Spleen (tissue), 11 donors: Measurements from ENCODE around the gene PARD3. TPM values are rescaled to one million over a fixed set of nuclear protein-coding genes. Genes with fewer than 3 reads are reported as not detected.

Experiments
- DNase-seq: peaks from one replicate; pipeline ENCODE4 v3.0.0-alpha.2; 2020
- H3K27ac ChIP-seq, 8 donors: fragments of 200-600 bp; sonication (generic) in 7 of 8; 1 replicate in 4 of 8; 2 replicates in 4 of 8; pipeline versions ENCODE4 v1.5.0 to v1.8.0; 2016 to 2021; ENCODE audit warnings: inconsistent platforms in 4 of 8, mild to moderate bottlenecking in 4 of 8, moderate library complexity in 1 of 8
- H3K27me3 ChIP-seq, 7 donors: fragments of 200-600 bp; sonication (generic) in 6 of 7; replicated peaks in 1 of 7; 1 replicate in 4 of 7; 2 replicates in 3 of 7; pipeline versions ENCODE4 v1.5.0 to v1.8.0; 2016 to 2021; ENCODE audit warnings: inconsistent platforms in 3 of 7, mild to moderate bottlenecking in 1 of 7
- H3K36me3 ChIP-seq, 6 donors: fragments of 200-600 bp; sonication (generic) in 5 of 6; 1 replicate in 4 of 6; 2 replicates in 2 of 6; pipeline versions ENCODE4 v1.5.0 to v1.8.0; 2016 to 2021; ENCODE audit warnings: inconsistent platforms in 2 of 6
- H3K4me1 ChIP-seq, 6 donors: fragments of 200-600 bp; sonication (generic) in 5 of 6; 1 replicate in 3 of 6; 2 replicates in 3 of 6; pipeline versions ENCODE4 v1.5.0 to v1.8.0; 2016 to 2021; ENCODE audit warnings: inconsistent platforms in 3 of 6
- H3K4me3 ChIP-seq, 8 donors: fragments of 200-600 bp; sonication (generic) in 7 of 8; 1 replicate in 4 of 8; 2 replicates in 4 of 8; pipeline versions ENCODE4 v1.5.0 to v1.8.0; 2016 to 2021; ENCODE audit warnings: inconsistent platforms in 4 of 8, mild to moderate bottlenecking in 4 of 8, moderate library complexity in 2 of 8
- H3K9me3 ChIP-seq, 8 donors: fragments of 200-600 bp; sonication (generic) in 7 of 8; 1 replicate in 4 of 8; 2 replicates in 4 of 8; pipeline versions ENCODE4 v1.5.0 to v1.8.0; 2016 to 2021; ENCODE audit warnings: inconsistent platforms in 4 of 8
- POLR2A ChIP-seq, 3 donors: fragments of 450-650 bp; IDR thresholded peaks; one replicate each; pipeline ENCODE4 v1.5.1; 2017; ENCODE audit warnings: antibody characterized with exemption in 3 of 3, mild to moderate bottlenecking in 1 of 3
- POLR2AphosphoS5 ChIP-seq, 3 donors: sonication (generic); formaldehyde crosslinking; IDR thresholded peaks; one replicate each; pipeline ENCODE4 v1.5.1; 2017; ENCODE audit warnings: antibody characterized with exemption in 3 of 3
- WGBS, 5 donors: extraction: QIAGEN DNeasy Blood & Tissue Kit in 3 of 5; methylation state at CpG; one replicate each; pipeline versions ENCODE4 v1.1.5 to v1.1.7; 2013 to 2018; 5-methylcytosine and 5-hydroxymethylcytosine counted together
- intact Hi-C: fragments of 100-400 bp; cut with DNase I; formaldehyde crosslinking; loops from one replicate; pipeline ENCODE4 v1.15.0; 2023; ENCODE audit warnings: low total_unique reads
- polyA plus RNA-seq, 3 donors: library from polyadenylated mRNA; stranded (reverse); fragments of 200-250 nt; gene quantifications; one replicate each; pipeline ENCODE4 v1.2.1, GENCODE V29; 2013
- total RNA-seq, 7 donors: library from RNA; depleted of rRNA in 3 of 7; stranded (reverse); fragments of >200 nt in 3 of 7; fragmentation: NEBNext Ultra II Directional in 4 of 7; extraction: Animal tissue kit (Norgen Biotek cat#: 25700) in 4 of 7; gene quantifications; one replicate each; pipeline versions ENCODE4 v1.1.0 to v1.2.1, GENCODE V29; 2016 to 2021
- TF ChIP-seq, protein P1 (sequence below), 11 experiments: fragments of 200-600 bp in 7 of 11; fragments of 450-650 bp in 4 of 11; sonication (generic) in 4 of 11; IDR thresholded peaks in 8 of 11; conservative IDR thresholded peaks in 3 of 11; 1 replicate in 7 of 11; 2 replicates in 4 of 11; pipeline versions ENCODE4 v1.4.0 to v1.8.0; 2016 to 2021; ENCODE audit warnings: antibody characterized with exemption in 11 of 11, inconsistent platforms in 4 of 11, mild to moderate bottlenecking in 1 of 11
- donor health status: healthy with polysubstance abuse.
- donor health status: DM: no; HTN: no; CAD: no; lungs with moderate emphysema.
- donor health status: DM: no; HTN: no; CAD: no.
- donor health status: Bipolar disorder and iron deficiency.
- donor health status: healthy.
- donor health status: DM: no; HTN: no; CAD: no.
- donor health status: DM: yes; HTN: yes; CAD: no.

Gene PARD3
- total and polyA plus RNA-seq, 10 donors, result 2.8 to 18.9 (median 10.8) TPM

DNA sequence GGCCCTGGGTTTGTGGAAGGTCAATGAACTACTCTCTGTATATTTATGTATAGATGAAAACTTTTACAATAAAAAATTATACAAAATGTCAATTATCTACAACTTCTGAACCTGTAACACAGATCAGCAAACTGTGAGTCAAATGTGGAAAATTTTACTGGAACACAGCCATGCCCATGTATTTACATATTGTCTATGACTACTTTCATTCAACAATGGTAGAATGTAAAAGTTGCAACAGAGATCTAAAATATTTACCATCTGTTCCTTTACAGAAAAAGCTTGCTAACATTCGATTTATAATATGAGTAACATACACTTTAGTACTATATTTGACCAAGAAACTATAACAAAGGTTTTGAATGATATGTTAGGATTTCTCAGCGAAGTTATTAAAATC is 481.6 kb downstream of the PARD3 start:
- no peak for DNase-seq
- 72 to 94% (median 82%) methylated on average over 2 of the region's 2 CpGs for WGBS, 5 donors

GRCh38 chr10:34327184-34327583 is 487.9 kb downstream of the PARD3 start:
- Histone ChIP-seq H3K27ac (no peak overlapping the region), H3K4me1 (no peaks in the 10 kb centered on the region), H3K4me3 (no peak overlapping the region), H3K36me3 (no peaks in the 10 kb centered on the region), H3K9me3 (no peaks in the 10 kb centered on the region), H3K27me3 (no peaks in the 10 kb centered on the region)
- 71 to 93% (median 87%) methylated on average over 4 of the region's 4 CpGs for WGBS, 5 donors
- no peak for TF ChIP-seq POLR2AphosphoS5 (IDR thresholded peaks at IDR 0.05)
- no peak for TF ChIP-seq POLR2A (IDR thresholded peaks at IDR 0.05)
- TF ChIP-seq, protein P1, sequence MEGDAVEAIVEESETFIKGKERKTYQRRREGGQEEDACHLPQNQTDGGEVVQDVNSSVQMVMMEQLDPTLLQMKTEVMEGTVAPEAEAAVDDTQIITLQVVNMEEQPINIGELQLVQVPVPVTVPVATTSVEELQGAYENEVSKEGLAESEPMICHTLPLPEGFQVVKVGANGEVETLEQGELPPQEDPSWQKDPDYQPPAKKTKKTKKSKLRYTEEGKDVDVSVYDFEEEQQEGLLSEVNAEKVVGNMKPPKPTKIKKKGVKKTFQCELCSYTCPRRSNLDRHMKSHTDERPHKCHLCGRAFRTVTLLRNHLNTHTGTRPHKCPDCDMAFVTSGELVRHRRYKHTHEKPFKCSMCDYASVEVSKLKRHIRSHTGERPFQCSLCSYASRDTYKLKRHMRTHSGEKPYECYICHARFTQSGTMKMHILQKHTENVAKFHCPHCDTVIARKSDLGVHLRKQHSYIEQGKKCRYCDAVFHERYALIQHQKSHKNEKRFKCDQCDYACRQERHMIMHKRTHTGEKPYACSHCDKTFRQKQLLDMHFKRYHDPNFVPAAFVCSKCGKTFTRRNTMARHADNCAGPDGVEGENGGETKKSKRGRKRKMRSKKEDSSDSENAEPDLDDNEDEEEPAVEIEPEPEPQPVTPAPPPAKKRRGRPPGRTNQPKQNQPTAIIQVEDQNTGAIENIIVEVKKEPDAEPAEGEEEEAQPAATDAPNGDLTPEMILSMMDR (IDR thresholded peaks at IDR 0.05 in 8 of 11, conservative IDR thresholded peaks at IDR 0.05 in 3 of 11), result no peak
- intact Hi-C loops, result no loop called here
- no peak for DNase-seq

More for the DNA sequence above, 481.6 kb downstream of the PARD3 start:
- Histone ChIP-seq H3K9me3 (no peaks in the 10 kb centered on the region), H3K36me3 (no peaks in the 10 kb centered on the region), H3K4me3 (no peak overlapping the region), H3K27me3 (no peaks in the 10 kb centered on the region), H3K4me1 (no peaks in the 10 kb centered on the region), H3K27ac (no peak overlapping the region)
- intact Hi-C loops, result no loop called here
- TF ChIP-seq POLR2A (IDR thresholded peaks at IDR 0.05), result no peak
- no peak for TF ChIP-seq POLR2AphosphoS5 (IDR thresholded peaks at IDR 0.05)
- TF ChIP-seq, protein P1 (IDR thresholded peaks at IDR 0.05 in 8 of 11, conservative IDR thresholded peaks at IDR 0.05 in 3 of 11), result no peak

GRCh38 chr10:34323192-34323591 is 491.9 kb downstream of the PARD3 start:
- Histone ChIP-seq H3K4me3 (no peak overlapping the region), H3K27ac (no peak overlapping the region), H3K4me1 (no peaks in the 10 kb centered on the region), H3K9me3 (no peaks in the 10 kb centered on the region), H3K27me3 (no peaks in the 10 kb centered on the region), H3K36me3 (no peaks in the 10 kb centered on the region)
- DNase-seq, result no peak
- WGBS, 5 donors, result 8 to 13% (median 8%) methylated on average over 1 of the region's 1 CpG
- intact Hi-C loops, result no loop called here
- no peak for TF ChIP-seq POLR2A (IDR thresholded peaks at IDR 0.05)
- TF ChIP-seq, protein P1 (IDR thresholded peaks at IDR 0.05 in 8 of 11, conservative IDR thresholded peaks at IDR 0.05 in 3 of 11), result no peak
- TF ChIP-seq POLR2AphosphoS5 (IDR thresholded peaks at IDR 0.05), result no peak

GRCh38 chr10:34320265-34320664 is 494.8 kb downstream of the PARD3 start:
- Histone ChIP-seq H3K36me3 (no peaks in the 10 kb centered on the region), H3K4me1 (no peaks in the 10 kb centered on the region), H3K27ac (no peak overlapping the region), H3K27me3 (no peaks in the 10 kb centered on the region), H3K9me3 (no peaks in the 10 kb centered on the region), H3K4me3 (no peak overlapping the region)
- TF ChIP-seq POLR2A (IDR thresholded peaks at IDR 0.05), result no peak
- no peak for TF ChIP-seq POLR2AphosphoS5 (IDR thresholded peaks at IDR 0.05)
- TF ChIP-seq, protein P1 (IDR thresholded peaks at IDR 0.05 in 8 of 11, conservative IDR thresholded peaks at IDR 0.05 in 3 of 11), result no peak
- 72 to 81% (median 76%) methylated on average over 4 of the region's 4 CpGs for WGBS, 5 donors
- intact Hi-C loops, result no loop called here
- no peak for DNase-seq
